GM19043 (cell line): ENCODE measurements around the gene TSPAN13.
"Not testable (repeated sequence)": the region's sequence is repeated elsewhere in the genome, so short reads cannot be mapped to it uniquely, and the experiment has no call there.

Experiments
- ATAC-seq: cut with Tn5 transposase; IDR thresholded peaks from one replicate; pipeline ENCODE4 v1.9.1; 2021; ENCODE audit warnings: low read depth; ENCODE audit not compliant: unreplicated experiment

The TSPAN13 gene

GRCh38 chr7:16740623-16740953 lies 13.0 kb upstream of the TSPAN13 start:
- no peak for ATAC-seq

- ATAC-seq = no peak
These were observed 12.6 kb upstream of the TSPAN13 start for GRCh38 chr7:16740996-16741395.

- ATAC-seq = no peak
These were observed 11.9 kb upstream of the TSPAN13 start for GRCh38 chr7:16741676-16742075.

GRCh38 chr7:16742547-16742946 lies 11.0 kb upstream of the TSPAN13 start:
- no peak for ATAC-seq

- ATAC-seq = no peak
These were observed 10.3 kb upstream of the TSPAN13 start for GRCh38 chr7:16743236-16743635.

- ATAC-seq = no peak
These were observed 8.9 kb upstream of the TSPAN13 start for GRCh38 chr7:16744518-16745250.

- no peak for ATAC-seq
These were observed 7.9 kb upstream of the TSPAN13 start for GRCh38 chr7:16745645-16746044.

- no peak for ATAC-seq
These were observed 6.5 kb upstream of the TSPAN13 start for GRCh38 chr7:16747102-16747501.

- no peak for ATAC-seq
These were observed 639 bp downstream of the TSPAN13 start for GRCh38 chr7:16753932-16754855.

GRCh38 chr7:16754856-16755317 lies 1.3 kb downstream of the TSPAN13 start:
- no peak for ATAC-seq

GRCh38 chr7:16755397-16755796 lies 1.8 kb downstream of the TSPAN13 start:
- ATAC-seq = no peak

GRCh38 chr7:16758036-16758435 lies 4.5 kb downstream of the TSPAN13 start:
- ATAC-seq = no peak

- ATAC-seq = no peak
These were observed 5.4 kb downstream of the TSPAN13 start for GRCh38 chr7:16758631-16759611.

GRCh38 chr7:16759840-16760239 lies 6.3 kb downstream of the TSPAN13 start:
- ATAC-seq = no peak

GRCh38 chr7:16762177-16762576 lies 8.6 kb downstream of the TSPAN13 start:
- ATAC-seq = no peak

GRCh38 chr7:16764942-16765341 lies 11.4 kb downstream of the TSPAN13 start:
- ATAC-seq = no peak

GRCh38 chr7:16765436-16765859 lies 11.9 kb downstream of the TSPAN13 start:
- no peak for ATAC-seq

- not testable (repeated sequence) for ATAC-seq
These were observed 16.4 kb downstream of the TSPAN13 start for GRCh38 chr7:16769994-16770393.

- no peak for ATAC-seq
These were observed 17.2 kb downstream of the TSPAN13 start for GRCh38 chr7:16770657-16771329.

GRCh38 chr7:16773326-16773725 lies 19.8 kb downstream of the TSPAN13 start:
- no peak for ATAC-seq
